Stimulated activated CD4-positive, alpha-beta T cell treated with anti-CD3 and anti-CD28 coated beads, Interleukin-2, amount 100 ng/mL, for 4 hours (primary cell): Measurements from ENCODE around the gene PLCD3.

ENCODE experiments used
- DNase-seq: peaks from one replicate; pipeline ENCODE4 v3.0.0-alpha.2; 2020; ENCODE audit warnings: low read depth

Gene PLCD3

DNA sequence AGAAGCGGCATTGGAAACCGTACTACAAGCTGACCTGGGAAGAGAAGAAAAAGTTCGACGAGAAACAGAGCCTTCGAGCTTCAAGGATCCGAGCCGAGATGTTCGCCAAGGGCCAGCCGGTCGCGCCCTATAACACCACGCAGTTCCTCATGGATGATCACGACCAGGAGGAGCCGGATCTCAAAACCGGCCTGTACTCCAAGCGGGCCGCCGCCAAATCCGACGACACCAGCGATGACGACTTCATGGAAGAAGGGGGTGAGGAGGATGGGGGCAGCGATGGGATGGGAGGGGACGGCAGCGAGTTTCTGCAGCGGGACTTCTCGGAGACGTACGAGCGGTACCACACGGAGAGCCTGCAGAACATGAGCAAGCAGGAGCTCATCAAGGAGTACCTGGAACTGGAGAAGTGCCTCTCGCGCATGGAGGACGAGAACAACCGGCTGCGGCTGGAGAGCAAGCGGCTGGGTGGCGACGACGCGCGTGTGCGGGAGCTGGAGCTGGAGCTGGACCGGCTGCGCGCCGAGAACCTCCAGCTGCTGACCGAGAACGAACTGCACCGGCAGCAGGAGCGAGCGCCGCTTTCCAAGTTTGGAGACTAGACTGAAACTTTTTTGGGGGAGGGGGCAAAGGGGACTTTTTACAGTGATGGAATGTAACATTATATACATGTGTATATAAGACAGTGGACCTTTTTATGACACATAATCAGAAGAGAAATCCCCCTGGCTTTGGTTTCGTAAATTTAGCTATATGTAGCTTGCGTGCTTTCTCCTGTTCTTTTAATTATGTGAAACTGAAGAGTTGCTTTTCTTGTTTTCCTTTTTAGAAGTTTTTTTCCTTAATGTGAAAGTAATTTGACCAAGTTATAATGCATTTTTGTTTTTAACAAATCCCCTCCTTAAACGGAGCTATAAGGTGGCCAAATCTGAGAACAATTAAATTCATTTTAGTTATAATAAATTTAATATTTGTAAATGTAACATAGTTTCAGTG lies 17.7 kb upstream of the PLCD3 start:
- no peak for DNase-seq

DNA sequence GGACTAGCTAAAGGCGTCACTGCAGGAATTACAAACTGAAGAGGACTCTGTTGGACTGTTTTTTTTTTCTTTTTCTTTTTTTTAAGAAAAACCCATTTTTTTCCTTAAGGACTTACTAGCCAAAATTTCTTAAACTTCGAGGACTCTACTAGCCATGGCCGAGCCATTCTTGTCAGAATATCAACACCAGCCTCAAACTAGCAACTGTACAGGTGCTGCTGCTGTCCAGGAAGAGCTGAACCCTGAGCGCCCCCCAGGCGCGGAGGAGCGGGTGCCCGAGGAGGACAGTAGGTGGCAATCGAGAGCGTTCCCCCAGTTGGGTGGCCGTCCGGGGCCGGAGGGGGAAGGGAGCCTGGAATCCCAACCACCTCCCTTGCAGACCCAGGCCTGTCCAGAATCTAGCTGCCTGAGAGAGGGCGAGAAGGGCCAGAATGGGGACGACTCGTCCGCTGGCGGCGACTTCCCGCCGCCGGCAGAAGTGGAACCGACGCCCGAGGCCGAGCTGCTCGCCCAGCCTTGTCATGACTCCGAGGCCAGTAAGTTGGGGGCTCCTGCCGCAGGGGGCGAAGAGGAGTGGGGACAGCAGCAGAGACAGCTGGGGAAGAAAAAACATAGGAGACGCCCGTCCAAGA lies 16.8 kb upstream of the PLCD3 start:
- DNase-seq = peak; percentile 51

DNA sequence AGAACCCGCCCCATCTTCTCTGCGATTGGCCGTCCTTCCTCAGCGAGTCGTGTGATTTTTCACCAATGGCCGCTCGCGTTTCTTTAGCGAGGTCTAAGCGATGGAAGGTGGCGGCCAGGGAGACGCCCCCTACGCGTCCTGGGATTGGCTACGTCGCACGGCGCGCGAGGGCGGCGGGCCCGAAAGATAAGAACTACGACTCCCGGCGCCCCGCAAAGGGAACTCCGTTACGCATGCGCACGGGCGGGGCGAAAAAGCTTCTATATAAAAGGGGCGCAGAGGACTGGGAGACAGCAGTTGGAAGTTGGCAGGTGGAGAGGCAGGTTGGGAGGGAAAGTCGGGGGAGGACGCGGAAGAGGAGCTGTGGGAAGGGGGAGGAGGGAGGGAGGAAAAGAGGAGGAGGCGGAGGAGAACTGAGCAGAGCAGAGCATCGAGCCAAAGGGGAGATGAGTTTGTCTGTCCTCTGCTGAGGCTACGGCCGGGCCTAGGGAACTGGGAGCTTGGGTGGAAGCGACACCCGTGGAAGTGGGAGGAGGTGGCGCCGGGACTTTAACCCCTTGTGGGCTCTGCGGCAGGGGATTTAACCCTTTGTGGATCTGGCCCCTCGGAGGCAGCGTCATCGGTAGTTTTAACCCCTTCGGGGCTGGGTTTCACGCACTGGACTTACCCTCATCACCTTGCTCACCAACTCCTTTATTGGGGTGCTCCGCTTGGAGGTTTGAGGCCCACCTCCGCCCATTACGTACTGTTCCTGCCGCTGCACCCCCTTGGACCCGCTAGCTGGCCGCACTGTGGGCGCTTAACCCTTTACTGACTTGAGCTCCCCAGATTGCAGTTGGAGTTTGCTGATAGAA lies 16.1 kb upstream of the PLCD3 start, which contains the start of gene HEXIM1:
Gene HEXIM1 (plus strand): TSS at position 293 of the 854 bp plus-strand sequence. CDS start 716 bp downstream, outside the sequence.
- DNase-seq = peak; percentile 98

DNA sequence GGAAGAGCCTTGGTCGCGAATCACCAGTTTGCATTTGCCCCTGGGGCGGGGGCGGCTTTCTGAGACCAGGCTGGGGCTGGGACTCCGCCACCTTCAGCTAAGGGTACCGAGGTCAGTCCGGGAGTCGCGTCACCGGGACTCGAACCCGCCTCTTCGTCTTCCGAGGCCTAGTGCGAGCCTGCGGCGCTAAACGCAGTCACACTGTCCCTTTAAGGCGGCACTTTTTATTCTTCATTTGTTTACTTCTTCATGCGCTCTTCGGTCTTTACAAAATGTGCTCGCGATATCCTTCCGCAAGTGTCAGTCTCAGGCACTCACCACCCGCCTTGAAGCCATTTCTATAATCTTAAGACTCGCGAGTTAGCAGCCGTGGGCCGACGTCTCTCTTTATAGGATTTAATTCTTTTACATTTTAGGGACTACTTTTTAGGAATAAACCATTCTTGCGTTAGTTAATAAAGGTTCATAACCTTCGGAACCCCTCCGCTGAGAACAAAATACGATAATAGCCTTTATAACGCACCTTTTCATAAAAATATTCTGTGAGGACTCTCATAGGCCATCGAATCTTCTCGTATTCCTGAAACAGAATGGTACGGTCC lies 15.4 kb upstream of the PLCD3 start:
- DNase-seq = peak; percentile 63

DNA sequence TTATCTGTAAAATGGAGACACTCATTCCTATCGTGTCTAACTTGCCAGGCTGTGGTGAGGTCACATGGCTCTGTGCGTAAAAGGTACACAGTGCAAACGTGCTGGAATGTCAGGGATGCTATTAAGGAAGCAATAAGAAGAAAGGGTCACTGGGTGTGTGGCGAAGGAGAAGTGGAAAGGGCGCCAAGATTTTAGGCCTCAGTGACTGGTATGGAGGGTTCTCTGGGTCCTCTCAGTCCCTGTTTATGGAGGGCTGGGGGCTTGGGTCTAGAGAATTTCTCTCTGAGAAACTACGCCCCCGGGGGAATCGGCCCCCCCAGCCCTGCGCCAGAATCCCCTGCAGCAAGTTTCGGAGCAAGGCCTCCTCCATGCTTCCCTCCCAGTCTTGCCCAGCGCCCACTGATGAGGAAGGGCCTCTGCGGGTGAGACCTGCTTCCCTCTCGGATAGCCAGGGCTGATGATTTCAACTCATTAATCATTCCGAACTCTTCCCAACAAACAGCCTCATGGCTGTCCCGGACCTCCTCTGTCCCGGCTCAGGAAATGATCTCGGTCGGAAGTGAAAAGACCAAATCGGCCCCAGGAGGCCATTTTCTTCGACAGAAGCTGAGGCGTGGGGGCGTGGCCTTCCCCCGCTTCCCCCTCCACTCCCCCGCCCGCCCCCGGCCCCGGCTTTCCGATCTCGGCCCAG lies 14.7 kb upstream of the PLCD3 start:
- no peak for DNase-seq

DNA sequence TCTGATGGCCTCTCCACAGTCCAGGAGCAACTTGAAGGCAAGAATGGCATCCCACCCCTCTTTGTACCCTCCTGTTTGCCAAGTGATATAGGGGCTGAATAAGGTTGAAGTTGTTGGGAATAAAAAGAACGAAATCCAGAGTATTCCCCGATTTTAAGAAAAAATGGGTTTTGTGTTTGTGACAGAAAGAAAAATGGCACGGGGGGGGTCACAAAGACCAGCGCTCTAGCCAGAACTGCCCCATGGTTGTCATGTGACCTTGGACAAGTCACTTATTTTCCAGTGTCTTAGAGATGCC lies 14.2 kb upstream of the PLCD3 start:
- no peak for DNase-seq

DNA sequence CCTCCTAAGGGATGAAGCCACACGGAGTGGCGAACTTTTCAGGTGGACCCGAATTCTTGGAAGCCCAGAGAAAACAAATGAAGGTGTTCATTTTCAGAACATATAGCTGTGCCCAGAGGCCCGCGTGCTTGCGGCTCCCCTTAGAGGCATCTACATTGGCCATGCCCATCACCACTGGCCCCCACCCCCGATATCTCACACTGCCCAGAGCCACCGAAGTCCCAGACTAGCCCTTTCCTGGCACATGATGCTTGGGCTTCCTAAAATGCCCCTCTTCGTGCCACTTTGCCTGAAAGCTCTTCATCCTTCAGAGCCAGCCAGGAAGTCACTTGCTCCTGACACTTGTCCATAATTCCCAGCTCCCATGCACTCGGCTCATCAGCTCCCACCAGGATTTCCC lies 13.9 kb upstream of the PLCD3 start:
- DNase-seq = no peak

DNA sequence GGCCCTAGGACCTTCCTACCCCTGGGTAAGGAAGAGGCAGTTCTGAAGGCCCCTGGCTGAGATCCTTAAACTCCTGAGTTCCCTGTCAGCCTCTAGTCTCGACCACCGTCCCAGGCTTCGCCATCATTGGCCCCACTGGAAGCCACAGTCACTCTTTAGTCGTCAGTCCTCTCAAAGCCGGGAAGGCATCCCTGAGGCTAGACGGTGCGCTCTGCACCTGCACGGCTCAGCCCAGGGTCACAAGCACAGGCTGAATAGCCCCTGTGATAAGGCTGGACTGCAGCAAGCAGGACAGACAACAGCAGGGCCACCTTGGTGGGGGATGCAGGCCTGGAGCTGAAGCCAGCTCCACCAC lies 12.7 kb upstream of the PLCD3 start:
- no peak for DNase-seq

DNA sequence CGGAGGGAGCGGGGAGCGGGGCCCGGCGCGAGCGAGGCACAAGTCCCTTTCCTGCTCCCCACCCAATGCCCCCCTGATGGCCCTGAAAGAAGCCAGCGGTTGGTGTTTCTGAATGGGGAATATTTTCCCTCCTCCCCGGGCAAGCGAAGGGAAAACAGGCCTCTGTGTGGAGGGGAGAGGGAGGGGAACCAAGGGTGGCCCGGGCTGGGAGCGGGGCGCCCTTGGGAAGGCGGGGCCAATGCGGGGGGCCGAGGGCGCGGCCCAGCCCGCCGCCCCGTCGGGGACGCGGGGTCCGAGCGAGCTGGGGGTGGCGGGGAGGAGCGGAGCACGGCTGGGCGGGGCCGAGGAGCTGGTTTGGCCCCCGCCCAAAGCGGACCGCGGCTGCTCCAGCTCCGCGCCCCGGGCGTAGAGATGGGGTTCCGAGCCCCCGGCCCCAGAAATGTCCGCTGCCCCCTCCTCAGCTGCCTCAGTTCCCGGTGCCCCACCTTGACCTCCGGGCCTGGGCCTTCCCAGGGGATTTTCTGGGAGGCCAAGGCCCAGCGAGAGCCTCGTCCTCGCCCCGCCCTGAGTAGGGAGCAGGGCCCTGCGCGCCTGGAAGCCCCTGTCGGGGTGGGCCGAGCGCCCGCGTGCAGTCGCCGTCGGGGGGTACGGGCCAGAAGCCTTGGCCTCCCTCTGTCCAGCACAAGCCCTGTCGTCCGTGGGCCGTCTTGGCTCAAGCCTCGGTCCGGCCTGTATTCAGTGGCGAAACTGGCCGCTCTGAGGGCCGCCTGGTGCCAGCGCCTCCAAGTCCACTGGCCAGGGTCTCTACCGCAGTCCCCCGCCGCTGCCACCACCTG lies 12.1 kb upstream of the PLCD3 start:
- DNase-seq = no peak

DNA sequence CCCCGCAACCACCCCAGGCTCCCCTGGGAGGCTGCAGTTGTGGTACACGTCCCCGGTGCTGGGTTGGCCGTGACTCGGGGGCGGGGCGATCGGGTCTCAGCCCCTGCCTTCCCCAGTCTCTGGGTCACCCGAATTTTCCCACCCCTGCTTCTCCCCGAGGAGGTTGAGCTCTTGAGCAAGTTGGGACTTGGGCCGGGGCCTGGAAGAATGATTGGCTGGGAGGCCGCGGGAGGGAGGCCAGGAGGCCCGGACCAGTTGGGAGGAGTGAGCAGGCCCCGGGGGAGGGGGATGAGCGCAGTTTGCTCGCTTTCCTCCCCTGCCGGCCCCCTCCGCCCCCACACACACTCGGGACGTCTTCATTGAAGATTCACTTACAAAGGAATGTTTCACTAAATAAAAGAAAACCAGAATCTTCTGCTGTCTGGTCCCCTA lies 11.5 kb upstream of the PLCD3 start:
- DNase-seq = no peak

DNA sequence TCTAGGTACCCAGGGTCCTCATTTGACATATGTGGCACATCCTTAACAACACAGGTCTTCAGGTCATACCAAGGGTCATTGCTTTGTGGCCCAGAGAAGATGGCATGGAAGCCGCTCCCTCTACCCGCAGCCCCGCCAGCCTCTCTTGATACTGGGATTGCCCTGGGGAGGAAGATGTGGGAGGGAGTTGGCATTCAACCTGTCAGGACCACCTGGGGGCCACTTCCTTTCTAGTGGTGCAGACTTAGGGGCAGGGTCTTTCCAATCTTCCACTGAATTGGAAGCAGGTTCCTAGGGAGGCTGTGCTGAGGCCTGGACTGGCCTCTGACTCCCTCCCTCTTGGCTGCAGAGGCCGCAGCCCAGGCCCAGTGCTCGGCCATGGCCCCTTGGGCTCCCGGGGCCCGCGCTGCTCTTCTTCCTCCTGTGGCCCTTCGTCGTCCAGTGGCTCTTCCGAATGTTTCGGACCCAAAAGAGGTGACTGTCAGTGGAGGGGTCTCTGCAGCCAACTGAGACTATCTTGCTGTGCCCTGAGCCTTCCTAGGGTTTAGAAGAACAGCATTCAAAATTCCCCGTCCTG lies 10.9 kb upstream of the PLCD3 start:
- DNase-seq = no peak

DNA sequence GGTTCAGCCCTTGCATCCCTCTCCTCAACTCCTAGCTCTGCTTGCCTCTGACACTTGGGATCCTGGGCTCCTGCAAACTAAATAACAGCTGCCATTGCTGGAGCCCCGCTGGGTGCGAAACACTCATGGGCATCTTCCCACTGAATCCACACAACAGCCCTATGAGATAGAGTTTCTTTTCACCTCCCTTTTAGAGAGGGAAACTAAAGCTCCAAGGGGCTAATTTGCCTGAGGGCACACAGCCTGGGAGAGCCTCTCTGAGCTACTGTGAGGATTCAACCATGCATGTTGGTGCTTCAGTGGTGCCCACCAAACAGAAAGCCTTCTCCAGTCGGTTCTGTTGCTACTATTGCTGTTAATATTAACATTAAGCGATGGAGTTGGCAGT lies 7.2 kb upstream of the PLCD3 start:
- DNase-seq = no peak

DNA sequence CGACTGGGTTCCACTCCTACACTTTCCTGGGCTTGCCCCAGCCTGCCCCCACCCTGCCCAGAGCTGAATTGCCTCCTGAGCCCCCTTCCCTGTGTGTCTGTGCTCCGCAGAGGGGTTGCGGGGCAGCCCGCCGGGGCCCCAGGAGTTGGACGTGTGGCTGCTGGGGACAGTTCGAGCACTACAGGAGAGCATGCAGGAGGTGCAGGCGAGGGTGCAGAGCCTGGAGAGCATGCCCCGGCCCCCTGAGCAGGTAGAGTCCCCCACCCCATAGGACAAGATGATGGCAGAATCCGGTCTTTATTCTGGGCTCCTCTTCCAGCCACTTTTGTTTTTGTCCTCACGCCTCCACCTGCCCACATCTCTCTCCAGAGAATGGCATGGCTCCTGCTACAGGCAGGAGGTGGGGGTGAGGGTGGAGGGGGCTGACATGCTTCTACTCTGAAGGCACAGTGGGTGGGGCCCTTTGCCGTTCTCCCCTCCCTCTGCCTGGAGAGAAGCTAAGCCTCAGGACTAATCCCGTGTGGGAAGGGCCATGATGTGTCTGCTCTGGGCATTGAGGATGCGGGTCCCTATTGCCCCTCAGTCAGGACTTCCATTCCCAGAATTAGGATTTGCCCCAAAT lies 6.7 kb upstream of the PLCD3 start:
- DNase-seq = no peak

DNA sequence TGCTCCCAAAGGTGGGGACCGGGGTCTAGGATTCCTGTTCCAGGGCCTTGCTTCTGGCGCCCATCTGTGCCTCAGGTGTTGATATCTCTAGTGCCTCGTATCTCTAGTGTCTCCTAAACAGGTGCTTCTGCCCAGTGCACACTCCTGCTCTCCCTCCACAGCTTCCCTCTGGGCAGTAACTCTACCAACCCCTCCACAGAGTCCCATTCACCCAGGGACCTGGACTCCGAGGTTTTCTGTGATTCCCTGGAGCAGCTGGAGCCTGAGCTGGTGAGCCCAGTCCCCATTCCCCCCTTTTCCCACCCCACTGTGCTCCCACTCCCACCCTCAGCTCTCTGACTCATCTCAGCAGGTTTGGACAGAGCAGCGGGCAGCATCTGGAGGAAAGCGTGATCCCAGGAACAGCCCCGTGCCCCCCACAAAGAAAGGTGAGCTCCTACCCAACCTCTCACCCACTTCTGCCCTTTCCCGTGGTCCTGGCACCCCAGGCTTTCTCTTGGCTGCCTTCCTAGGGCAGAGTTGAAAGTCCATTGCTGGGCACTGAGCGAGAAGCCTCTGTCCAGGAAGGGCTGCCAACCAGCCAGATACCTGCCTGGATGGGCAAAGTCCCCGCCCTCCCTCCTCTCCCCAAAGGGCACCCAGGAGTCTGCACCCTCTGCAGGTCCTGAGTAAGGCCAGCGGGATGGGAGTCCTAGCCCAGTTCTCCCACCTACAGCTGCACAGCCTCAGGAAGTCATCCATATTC lies 5.4 kb upstream of the PLCD3 start:
- DNase-seq = no peak

DNA sequence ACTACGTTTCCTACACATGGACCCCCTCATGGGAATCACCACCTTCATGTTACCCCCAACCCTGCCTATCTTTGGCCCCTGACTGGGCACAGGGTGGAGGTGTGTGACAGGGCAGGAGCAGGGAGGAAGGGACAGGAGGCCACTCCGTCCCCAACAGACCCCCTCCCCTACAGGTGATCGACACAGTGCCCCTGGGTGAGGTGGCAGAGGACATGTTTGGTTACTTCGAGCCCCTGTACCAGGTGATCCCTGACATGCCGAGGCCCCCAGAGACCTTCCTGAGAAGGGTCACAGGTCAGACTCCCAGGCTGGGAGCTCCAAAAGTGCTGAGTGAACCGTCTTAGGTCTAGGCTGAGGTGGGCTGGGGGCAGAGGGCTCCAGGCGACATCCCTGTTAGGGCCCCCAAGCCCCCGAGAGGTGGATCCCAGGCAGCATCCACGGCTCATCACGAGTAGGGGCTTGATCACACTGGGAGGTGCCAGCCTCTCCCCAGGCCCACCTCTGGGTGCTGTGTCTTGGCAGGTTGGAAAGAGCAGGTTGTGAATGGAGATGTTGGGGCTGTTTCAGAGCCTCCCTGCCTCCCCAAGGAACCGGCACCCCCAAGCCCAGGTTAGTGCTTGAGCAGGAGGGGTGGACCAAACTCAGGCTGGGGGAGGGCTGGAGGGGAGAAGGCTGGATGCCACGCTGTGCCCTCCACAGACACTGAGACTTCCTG lies 4.7 kb upstream of the PLCD3 start:
- DNase-seq = no peak

DNA sequence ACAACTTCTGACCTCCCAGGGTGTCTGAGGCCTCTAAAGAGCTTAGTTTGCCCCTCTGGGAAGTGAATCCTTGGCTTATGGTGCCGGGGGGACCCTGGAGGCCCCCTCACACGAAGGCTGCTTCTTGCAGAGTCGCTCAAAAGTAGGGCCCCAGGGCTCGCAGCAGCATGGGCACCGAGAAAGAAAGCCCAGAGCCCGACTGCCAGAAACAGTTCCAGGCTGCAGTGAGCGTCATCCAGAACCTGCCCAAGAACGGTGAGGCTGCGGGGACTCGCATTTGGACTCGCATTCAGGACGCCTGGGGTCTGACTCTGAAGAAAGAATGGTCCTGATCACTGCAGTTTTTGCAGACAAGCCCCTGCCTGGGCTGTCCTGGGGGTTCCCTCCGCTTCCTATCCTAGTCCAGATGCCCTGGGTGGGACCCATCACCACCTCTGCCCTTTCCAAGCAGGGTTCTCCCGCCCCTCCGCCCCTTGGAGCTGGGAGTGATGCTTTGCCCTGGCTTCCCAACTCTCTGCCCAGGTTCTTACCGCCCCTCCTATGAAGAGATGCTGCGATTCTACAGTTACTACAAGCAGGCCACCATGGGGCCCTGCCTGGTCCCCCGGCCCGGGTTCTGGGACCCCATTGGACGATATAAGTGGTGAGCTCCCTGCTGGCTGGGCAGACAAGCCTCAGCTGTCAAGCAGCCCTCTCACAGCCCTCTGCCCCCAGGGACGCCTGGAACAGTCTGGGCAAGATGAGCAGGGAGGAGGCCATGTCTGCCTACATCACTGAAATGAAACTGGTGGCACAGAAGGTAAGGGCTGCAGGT lies 3.9 kb upstream of the PLCD3 start:
- no peak for DNase-seq

DNA sequence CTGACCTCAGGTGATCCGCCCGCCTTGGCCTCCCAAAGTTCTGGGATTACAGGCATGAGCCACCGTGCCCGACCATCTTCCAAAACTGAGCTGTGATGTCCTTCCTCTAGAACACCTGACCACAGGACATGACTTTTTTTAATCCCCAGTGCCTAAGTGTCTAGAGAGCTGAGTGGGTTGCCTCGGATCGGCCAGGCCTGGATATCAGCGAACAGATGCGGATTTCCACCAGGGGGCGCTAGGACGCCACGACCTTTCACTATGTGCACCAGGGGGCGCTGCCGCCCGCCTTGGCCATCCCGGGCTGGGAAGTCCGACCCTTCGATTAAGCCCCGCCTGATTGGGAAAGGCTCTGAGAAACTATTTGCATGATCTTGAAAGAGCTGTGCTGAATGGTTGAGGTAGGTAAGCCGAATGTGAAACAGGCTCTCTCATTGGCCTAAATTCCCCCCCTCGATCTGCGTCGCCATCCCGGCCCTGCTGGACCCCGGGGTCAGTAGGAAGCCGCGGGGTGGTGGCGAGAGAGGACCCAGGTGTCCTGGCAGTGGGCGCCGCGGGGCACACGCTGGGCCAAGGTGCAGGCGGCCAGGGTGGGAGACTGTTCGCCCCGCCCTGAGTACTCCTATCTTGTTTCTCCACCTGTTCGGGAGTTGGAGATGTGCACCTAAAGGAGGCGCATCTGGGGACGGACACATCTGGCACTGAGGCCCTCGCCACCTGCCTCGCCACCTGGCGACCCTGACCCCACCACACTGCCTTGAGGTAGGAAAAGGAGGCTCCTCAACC lies 3.1 kb upstream of the PLCD3 start, which contains the start of gene ACBD4:
Gene ACBD4 (plus strand): TSS at position 496 of the 786 bp plus-strand sequence. CDS start 458 bp downstream, outside the sequence.
- peak; percentile 94 for DNase-seq
